ENCODE measurements around the gene KAZN.

KAZN gene

GRCh38 chr1:15167386-15167785, 568.9 kb downstream of the KAZN start:
- TF ChIP-seq CTCF (IDR thresholded peaks at IDR 0.05; ENCODE audit: insufficient read depth, low read depth, low read length, missing control alignments) = no peak
- no peak overlapping the region for H3K4me3 ChIP-seq (ENCODE audit: low read depth, low read length)
- no peak for DNase-seq (ENCODE audit: low read depth)
